SU-DHL-6 (cell line): ENCODE data around the gene RNGTT.
A peak's percentile ranks its signal among the peaks of the same experiment; 100 is the strongest.

Experiments used
- H2AFZ ChIP-seq: fragments of 200-600 bp; sonication (generic); 2 replicates; pipeline ENCODE4 v1.6.1; 2014; ENCODE audit warnings: low read depth, mild to moderate bottlenecking, moderate library complexity, mixed read lengths, antibody characterized with exemption, low read length; ENCODE audit not compliant: severe bottlenecking
- H3F3A ChIP-seq: fragments of 200-600 bp; shearing (Covaris generic); 2 replicates; pipeline ENCODE4 v1.6.0; 2016; ENCODE audit warnings: antibody characterized with exemption, mild to moderate bottlenecking; ENCODE audit not compliant: insufficient read depth
- H3K27ac ChIP-seq: fragments of 200-600 bp; sonication (generic); 2 replicates; pipeline ENCODE4 v1.5.1; 2016; ENCODE audit warnings: low read depth, mild to moderate bottlenecking, low read length, moderate library complexity, mixed read lengths
- H3K27me3 ChIP-seq: fragments of 200-600 bp; sonication (generic), shearing (Covaris generic); 2 replicates; pipeline ENCODE4 v1.6.0; 2014; ENCODE audit warnings: mild to moderate bottlenecking, low read length
- H3K36me3 ChIP-seq: fragments of 200-600 bp; sonication (generic); 2 replicates; pipeline ENCODE4 v1.6.1; 2014; ENCODE audit warnings: mild to moderate bottlenecking, low read length, mixed read lengths
- H3K4me2 ChIP-seq: fragments of 300-600, 200-600 bp; shearing (Covaris generic), sonication (generic); 2 replicates; pipeline ENCODE4 v1.6.0; 2014; ENCODE audit warnings: low read length, low read depth, mild to moderate bottlenecking; ENCODE audit not compliant: poor library complexity, severe bottlenecking
- H3K4me3 ChIP-seq: fragments of 200-600 bp; sonication (generic); 2 replicates; pipeline ENCODE4 v1.5.1; 2014; ENCODE audit warnings: antibody characterized with exemption, low read length, mild to moderate bottlenecking, mixed read lengths; ENCODE audit not compliant: insufficient read depth, poor library complexity, severe bottlenecking
- H3K79me2 ChIP-seq: fragments of 200-600 bp; sonication (generic); 2 replicates; pipeline ENCODE4 v1.6.1; 2014; ENCODE audit warnings: mild to moderate bottlenecking, low read length, moderate library complexity; ENCODE audit not compliant: insufficient read depth
- H3K9ac ChIP-seq: fragments of 200-600 bp; sonication (generic); 2 replicates; pipeline ENCODE4 v1.7.0; 2014; ENCODE audit warnings: mild to moderate bottlenecking, low read length
- H3K9me2 ChIP-seq: fragments of 200-600 bp; sonication (generic); replicated peaks from 2 replicates; pipeline ENCODE4 v1.6.1; 2014; ENCODE audit warnings: low read length; ENCODE audit not compliant: insufficient read depth
- H3K9me3 ChIP-seq: fragments of 200-600 bp; sonication (generic); 2 replicates; pipeline ENCODE4 v1.6.1; 2014; ENCODE audit warnings: low read length, mixed read lengths; ENCODE audit not compliant: insufficient read depth
- H4K20me1 ChIP-seq: fragments of 200-600 bp; sonication (generic); 2 replicates; pipeline ENCODE4 v1.6.1; 2014; ENCODE audit warnings: low read depth, mild to moderate bottlenecking, antibody characterized with exemption, low read length, moderate library complexity, mixed read lengths
- EZH2phosphoT487 ChIP-seq: fragments of 200-600 bp; sonication (generic), shearing (Covaris generic); conservative IDR thresholded peaks from 2 replicates; pipeline ENCODE4 v1.6.1; 2018; ENCODE audit warnings: mild to moderate bottlenecking, antibody characterized with exemption, low read length, moderate library complexity, mixed read lengths
- TF ChIP-seq, protein P1 (sequence below): fragments of 200-600 bp; sonication (generic); IDR thresholded peaks from one replicate; pipeline ENCODE4 v1.5.1; 2017; ENCODE audit warnings: antibody characterized with exemption, mild to moderate bottlenecking, low read length, moderate library complexity; ENCODE audit not compliant: insufficient read depth, poor library complexity, severe bottlenecking

The RNGTT gene

DNA sequence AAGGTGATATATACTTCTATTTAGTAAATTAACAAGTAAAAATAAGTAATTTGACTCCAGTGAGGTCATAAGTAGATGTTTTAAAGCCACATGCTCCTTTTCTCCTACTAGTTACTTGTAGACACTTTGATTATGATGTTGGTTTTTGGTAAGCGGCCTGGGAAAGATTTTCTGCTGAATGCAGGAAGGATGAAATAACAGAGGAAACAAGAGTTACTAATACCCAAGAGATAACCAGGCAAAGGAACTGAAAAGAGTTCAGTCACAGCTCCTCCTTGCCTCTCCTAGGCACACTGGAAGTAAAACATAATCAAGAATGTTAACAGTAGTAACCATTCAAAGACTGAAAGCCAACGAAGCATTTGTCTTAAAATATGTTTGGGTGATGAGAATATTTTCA, 203.3 kb downstream of the RNGTT start:
- peak overlapping the region; percentile 99 for H3K4me2 ChIP-seq

DNA sequence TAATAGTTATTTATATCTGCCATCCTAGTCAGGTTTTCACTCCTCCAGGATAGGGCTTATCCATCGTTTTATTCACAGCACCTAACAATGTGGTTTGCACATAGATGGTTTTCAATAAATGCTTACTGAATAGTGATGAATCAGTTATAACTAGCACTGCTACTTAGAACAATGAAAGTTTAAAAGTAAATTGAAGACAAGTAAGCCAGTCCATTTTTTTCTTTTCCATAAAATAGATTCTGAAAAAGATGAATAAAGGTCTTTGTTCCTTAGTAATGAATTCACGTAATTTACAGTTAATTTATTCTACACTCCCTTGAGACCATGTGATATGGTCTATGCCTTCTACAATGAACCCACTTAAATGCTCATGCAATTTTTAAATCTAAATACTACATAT, 212.5 kb downstream of the RNGTT start:
- Histone ChIP-seq H3K27me3 (no peaks in the 10 kb centered on the region), H3K4me3 (no peak overlapping the region), H2AFZ (no peak overlapping the region), H3K9me3 (no peaks in the 10 kb centered on the region), H3K27ac (no peak overlapping the region), H3K4me2 (peak overlapping the region; percentile 99), H3K36me3 (peaks cover 56% of the 10 kb centered on the region), H3K9me2 (no peaks in the 10 kb centered on the region), H3K9ac (no peak overlapping the region), H3K79me2 (peaks cover 100% of the 10 kb centered on the region), H3F3A (peaks cover 26% of the 10 kb centered on the region), H4K20me1 (peaks cover 36% of the 10 kb centered on the region)
- TF ChIP-seq, protein P1, sequence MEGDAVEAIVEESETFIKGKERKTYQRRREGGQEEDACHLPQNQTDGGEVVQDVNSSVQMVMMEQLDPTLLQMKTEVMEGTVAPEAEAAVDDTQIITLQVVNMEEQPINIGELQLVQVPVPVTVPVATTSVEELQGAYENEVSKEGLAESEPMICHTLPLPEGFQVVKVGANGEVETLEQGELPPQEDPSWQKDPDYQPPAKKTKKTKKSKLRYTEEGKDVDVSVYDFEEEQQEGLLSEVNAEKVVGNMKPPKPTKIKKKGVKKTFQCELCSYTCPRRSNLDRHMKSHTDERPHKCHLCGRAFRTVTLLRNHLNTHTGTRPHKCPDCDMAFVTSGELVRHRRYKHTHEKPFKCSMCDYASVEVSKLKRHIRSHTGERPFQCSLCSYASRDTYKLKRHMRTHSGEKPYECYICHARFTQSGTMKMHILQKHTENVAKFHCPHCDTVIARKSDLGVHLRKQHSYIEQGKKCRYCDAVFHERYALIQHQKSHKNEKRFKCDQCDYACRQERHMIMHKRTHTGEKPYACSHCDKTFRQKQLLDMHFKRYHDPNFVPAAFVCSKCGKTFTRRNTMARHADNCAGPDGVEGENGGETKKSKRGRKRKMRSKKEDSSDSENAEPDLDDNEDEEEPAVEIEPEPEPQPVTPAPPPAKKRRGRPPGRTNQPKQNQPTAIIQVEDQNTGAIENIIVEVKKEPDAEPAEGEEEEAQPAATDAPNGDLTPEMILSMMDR, result no peak
- no peak for TF ChIP-seq EZH2phosphoT487

More for the DNA sequence above, 203.3 kb downstream of the RNGTT start:
- Histone ChIP-seq H3K36me3 (peaks cover 22% of the 10 kb centered on the region), H3K9ac (peak overlapping the region; percentile 80), H3K4me3 (peak overlapping the region; percentile 86), H3K9me2 (no peaks in the 10 kb centered on the region), H3F3A (peaks cover 76% of the 10 kb centered on the region), H3K9me3 (no peaks in the 10 kb centered on the region), H3K27me3 (no peaks in the 10 kb centered on the region), H4K20me1 (no peaks in the 10 kb centered on the region), H3K27ac (peak overlapping the region; percentile 99), H3K79me2 (peaks cover 72% of the 10 kb centered on the region), H2AFZ (no peak overlapping the region)
- TF ChIP-seq, protein P1, result no peak
- TF ChIP-seq EZH2phosphoT487, result no peak

DNA sequence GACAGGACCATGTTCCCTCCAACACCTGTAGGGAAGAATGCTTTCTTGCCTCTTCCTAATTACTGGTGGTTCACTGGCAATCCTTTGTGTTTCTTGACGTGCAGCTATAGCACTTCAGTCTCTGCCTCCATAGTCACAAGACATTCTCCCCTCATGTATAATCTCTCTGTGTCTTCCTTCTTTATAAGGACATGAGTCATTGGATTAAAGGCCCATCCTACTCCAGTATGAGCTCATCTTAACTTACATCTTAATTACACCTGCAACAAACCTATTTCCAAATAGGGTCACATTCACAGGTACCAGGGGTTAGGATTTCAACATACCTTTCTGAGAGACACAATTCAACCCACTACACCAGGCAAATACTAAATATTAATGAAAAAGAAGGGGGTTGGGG, 213.6 kb downstream of the RNGTT start:
- Histone ChIP-seq H3K27ac (peak overlapping the region; percentile 14; the same call in 1 of the 2 replicates), H3K36me3 (peaks cover 48% of the 10 kb centered on the region)

More for the DNA sequence above, 213.6 kb downstream of the RNGTT start:
- Histone ChIP-seq H4K20me1 (peaks cover 43% of the 10 kb centered on the region), H3K79me2 (peaks cover 100% of the 10 kb centered on the region), H3K4me3 (no peak overlapping the region), H3K4me2 (peak overlapping the region; percentile 13), H3K9ac (no peak overlapping the region), H3K27me3 (no peaks in the 10 kb centered on the region), H3K9me3 (no peaks in the 10 kb centered on the region), H2AFZ (no peak overlapping the region), H3K9me2 (no peaks in the 10 kb centered on the region), H3F3A (peaks cover 36% of the 10 kb centered on the region)
- TF ChIP-seq, protein P1, result no peak
